Peyer's patch (tissue), 4 donors: Measurements from ENCODE around the gene KIRREL3.

Experiments
- CTCF ChIP-seq, 6 experiments: fragments of 450-650 bp in 4 of 6; fragments of 200-600 bp in 2 of 6; sonication (generic) in 1 of 6; IDR thresholded peaks; one replicate each; pipeline ENCODE4 v1.5.1; 2017 to 2019; ENCODE audit warnings: antibody characterized with exemption in 6 of 6, mild to moderate bottlenecking in 3 of 6, moderate library complexity in 1 of 6
- POLR2A ChIP-seq, 2 donors: fragments of 450-650 bp; IDR thresholded peaks; one replicate each; pipeline ENCODE4 v1.5.1; 2017; ENCODE audit warnings: antibody characterized with exemption in 2 of 2, mild to moderate bottlenecking in 2 of 2, moderate library complexity in 2 of 2

GRCh38 chr11:126945319-126945718 lies 55.3 kb downstream of the KIRREL3 start:
- TF ChIP-seq CTCF (IDR thresholded peaks at IDR 0.05), result no peak
- no peak for TF ChIP-seq POLR2A (IDR thresholded peaks at IDR 0.05)
